ENCODE measurements around the gene ZBTB7A.

ZBTB7A gene

DNA sequence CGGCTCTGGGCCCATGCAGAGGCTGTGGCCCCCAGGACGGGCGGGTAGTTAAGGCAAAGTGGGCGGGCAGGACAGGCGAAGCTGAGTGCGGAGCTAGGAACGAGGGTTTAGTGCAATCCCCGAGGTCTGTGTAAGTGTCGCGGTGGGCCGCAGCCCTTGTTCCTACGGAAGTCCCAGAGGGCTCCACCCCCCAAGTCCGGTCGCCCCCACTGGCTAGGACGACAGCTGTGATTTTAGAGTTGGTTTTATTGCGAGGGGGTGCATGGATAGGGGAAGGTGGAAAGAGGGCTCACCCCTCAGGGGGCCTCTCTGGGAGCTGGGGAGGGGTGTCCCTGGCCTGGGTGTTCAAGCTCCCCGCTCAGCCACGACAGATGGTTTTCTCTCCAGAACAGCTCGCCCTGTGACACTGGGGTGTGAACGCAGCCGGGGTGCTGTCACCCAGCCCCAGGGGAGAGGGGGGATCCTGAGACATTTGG lies 21.7 kb downstream of the ZBTB7A start:
- no peak for DNase-seq (ENCODE audit: extremely low read depth, low read depth)
- TF ChIP-seq, protein P1, sequence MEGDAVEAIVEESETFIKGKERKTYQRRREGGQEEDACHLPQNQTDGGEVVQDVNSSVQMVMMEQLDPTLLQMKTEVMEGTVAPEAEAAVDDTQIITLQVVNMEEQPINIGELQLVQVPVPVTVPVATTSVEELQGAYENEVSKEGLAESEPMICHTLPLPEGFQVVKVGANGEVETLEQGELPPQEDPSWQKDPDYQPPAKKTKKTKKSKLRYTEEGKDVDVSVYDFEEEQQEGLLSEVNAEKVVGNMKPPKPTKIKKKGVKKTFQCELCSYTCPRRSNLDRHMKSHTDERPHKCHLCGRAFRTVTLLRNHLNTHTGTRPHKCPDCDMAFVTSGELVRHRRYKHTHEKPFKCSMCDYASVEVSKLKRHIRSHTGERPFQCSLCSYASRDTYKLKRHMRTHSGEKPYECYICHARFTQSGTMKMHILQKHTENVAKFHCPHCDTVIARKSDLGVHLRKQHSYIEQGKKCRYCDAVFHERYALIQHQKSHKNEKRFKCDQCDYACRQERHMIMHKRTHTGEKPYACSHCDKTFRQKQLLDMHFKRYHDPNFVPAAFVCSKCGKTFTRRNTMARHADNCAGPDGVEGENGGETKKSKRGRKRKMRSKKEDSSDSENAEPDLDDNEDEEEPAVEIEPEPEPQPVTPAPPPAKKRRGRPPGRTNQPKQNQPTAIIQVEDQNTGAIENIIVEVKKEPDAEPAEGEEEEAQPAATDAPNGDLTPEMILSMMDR (IDR thresholded peaks at IDR 0.05; ENCODE audit: low read depth, low read length): no peak

DNA sequence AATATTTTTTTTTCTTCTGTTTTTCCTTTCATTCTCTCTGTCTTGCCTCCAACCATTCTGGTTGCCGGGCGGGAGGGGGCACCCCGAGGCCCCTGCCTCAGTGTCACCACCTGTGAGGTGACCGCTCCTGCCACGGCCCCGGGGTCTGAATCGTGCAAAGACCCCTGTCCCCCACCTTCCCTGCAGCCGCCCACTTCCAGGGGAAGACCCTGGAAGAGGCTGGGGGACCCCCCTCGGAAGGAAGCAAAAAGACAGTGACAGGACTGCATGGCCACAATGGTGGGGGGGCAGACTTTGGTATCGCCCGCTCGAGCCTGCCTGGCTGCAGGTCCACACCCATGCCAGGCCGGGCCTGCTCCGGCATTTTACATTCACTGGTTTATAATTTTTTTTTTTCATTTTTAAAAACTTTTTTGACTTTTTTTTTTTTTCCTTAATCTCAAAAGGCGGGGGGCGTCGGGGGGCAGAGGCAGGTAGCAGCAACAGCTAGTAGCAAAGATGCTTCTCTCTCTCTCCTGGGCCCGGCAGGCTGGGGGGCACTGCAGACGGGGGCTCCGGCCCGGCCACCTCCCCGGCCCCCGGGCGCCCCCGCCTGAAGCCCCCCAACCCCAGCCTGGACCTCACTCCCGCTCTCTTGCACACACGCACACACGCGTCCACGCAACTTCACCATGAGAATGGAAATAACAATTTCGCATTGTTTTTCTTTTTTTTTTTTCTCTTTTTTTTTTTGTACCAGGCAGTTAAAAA lies 22.6 kb downstream of the ZBTB7A start:
- TF ChIP-seq, protein P1 (IDR thresholded peaks at IDR 0.05; ENCODE audit: low read depth, low read length): no peak
- DNase-seq (ENCODE audit: extremely low read depth, low read depth): no peak

DNA sequence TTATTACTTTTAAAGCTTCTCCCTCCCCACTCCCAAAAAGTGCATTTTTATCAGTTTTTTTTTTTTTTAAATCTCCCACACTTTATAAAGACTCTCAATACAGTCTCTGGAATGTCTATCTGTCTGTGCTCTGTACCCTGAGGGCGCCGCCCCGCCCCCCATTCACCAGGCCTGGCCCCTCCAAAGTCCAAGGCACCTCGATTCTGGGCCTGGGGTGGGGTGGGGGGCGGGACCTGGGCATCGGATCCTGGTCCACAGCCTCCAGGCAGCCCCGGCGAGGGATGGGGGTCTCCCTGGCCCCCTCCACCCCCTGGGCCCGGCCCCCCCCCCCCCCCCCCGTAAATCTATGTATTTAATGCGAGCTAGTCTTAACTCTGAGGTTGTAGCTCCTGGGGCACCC lies 23.3 kb downstream of the ZBTB7A start:
- TF ChIP-seq, protein P1 (IDR thresholded peaks at IDR 0.05; ENCODE audit: low read depth, low read length): no peak
- no peak for DNase-seq (ENCODE audit: extremely low read depth, low read depth)

DNA sequence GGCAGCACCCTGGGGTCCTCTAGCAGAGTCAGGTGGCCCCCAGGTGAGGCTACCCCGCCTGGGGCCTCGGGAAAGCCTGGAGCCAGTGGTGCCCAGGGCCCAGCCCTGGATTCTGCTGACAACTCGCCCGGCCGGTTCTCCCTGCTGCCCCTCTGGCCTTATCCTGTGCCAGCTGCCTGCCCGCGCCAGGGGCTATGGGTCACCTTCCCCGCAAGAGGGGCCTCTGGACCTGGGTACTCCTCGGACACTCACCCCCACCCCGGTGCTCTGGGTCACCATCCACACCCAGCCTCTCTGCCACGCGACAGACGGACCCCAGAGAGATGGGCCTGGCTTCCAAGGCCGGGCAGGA lies 24.0 kb downstream of the ZBTB7A start:
- no peak for DNase-seq (ENCODE audit: extremely low read depth, low read depth)
- TF ChIP-seq, protein P1 (IDR thresholded peaks at IDR 0.05; ENCODE audit: low read depth, low read length): no peak

DNA sequence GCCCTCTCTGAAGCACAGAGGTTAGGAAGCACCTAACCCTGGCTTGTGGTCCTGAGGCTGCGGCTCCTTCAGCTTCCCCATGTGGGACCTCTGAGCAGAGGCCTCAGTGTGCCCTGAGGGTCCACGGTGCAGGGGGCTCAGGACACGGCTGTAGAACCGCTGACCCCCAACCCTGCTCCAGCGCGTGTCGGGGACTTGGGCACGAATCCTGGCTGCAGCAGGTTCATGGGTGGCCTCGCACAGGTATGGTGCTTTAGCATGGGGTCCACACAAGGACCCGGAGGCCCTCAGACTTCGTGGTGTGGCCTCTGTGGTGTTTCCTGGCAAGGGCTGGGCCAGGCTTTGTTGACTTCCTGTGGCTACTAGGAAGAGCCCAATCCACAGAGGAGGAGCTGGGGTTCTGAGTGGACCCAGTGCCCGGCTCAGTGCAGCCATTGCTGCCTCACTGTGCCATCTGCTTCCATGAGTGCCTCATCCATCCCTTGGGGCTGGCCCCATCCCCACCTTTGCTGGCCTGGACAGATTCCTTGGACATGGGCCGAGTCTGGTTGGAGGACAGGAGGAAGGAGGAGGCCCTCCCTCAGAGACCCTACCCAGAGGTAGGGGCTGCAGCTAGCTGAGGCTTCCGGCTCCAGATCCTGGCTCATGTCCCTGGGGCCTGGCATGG lies 24.5 kb downstream of the ZBTB7A start:
- DNase-seq (ENCODE audit: extremely low read depth, low read depth): no peak
- TF ChIP-seq, protein P1 (IDR thresholded peaks at IDR 0.05; ENCODE audit: low read depth, low read length): no peak

DNA sequence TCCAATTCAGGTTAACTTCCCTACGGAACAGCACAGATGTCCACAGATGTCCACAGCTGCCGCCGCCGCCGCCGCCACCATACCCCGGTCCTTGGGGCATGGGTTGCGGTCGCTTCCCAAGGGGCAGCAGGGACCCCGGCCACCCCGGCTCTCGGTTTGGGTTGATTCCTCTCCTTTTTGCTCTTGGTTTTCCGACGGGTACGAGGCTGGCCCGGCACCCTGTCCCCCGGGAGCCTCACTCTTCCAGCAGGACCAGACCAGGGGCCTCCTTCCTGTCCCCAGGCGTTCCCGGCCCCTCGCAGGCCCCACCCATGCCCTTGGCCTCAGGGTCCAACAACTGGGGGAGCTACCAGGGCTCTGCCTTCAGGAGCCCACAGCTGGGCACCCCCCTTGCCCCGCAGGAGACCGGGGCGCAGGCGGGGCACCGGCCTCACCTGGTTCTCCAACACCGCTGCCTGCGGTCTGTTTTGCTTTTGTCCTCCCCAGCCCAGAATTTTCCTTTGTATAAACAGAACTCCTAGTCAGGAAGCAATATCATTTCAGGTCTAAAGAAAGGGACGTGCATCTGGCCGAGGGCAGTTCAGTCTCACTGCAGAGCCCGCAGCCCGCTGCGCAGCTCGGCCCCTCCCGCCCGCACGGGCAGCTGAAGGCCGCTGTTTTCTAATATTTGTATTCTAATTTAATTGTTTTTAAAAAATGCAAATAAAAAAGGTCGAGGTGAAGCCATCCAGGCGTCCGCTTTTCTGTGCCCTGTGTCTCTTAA lies 27.9 kb downstream of the ZBTB7A start:
- no peak for DNase-seq (ENCODE audit: extremely low read depth, low read depth)
- TF ChIP-seq, protein P1 (IDR thresholded peaks at IDR 0.05; ENCODE audit: low read depth, low read length): no peak

DNA sequence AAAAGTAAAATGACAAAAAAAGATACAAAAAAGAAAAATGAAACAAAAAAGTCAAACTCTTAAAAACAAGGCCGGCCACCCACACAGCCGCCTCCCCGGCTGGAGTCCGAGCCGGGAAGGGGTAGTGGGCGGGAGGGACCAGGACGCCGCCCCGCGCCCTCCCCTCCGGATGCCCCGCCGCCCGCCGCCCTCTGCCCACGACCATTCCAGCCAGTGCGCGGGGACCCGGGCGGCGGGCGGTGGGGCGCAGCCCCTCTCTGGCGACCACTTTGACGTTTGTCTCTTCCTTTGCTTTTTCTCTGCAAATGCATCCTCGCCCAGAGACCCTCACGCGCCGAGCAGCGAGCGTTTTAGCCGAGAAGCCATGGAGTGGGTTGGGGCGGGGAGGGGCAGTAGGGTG lies 28.6 kb downstream of the ZBTB7A start:
- TF ChIP-seq, protein P1 (IDR thresholded peaks at IDR 0.05; ENCODE audit: low read depth, low read length): no peak
- DNase-seq (ENCODE audit: extremely low read depth, low read depth): no peak
